MCF 10A (cell line): ENCODE measurements around the gene PLIN5. TPM values are rescaled to one million over a fixed set of nuclear protein-coding genes. Genes with fewer than 3 reads are reported as not detected.
A peak's percentile ranks its signal among the peaks of the same experiment; 100 is the strongest.

Experiments
- Bru-seq: library from RNA; stranded (reverse); fragments of 400-500 nt; gene quantifications from one replicate; lab custom pipeline; 2021; lab: Mats Ljungman, UMichigan
- BruChase-seq, 2 experiments: library from RNA; stranded (reverse); fragments of 400-500 nt; gene quantifications; one replicate each; lab custom pipeline; 2021; lab: Mats Ljungman, UMichigan
- BruUV-seq: library from RNA; stranded (reverse); fragments of 400-500 nt; replicated peaks from 2 replicates; lab custom pipeline; 2021; lab: Mats Ljungman, UMichigan
- CTCF ChIA-PET: fragments of 300-600 bp; sonication (Branson Sonifier 250); formaldehyde crosslinking; extraction: SDS; loops from one replicate; lab custom pipeline; 2021; ENCODE audit warnings: antibody characterized with exemption, inconsistent platforms; lab: Yijun Ruan, JAX
- POLR2A ChIA-PET: fragments of 300-600, 350-650 bp; sonication (Branson Sonifier 250); formaldehyde crosslinking; extraction: SDS; loops from one replicate; lab custom pipeline; 2020; ENCODE audit warnings: antibody characterized with exemption, inconsistent platforms; lab: Yijun Ruan, JAX
- DNase-seq: peaks from one replicate; pipeline ENCODE4 v3.0.0-alpha.2; 2018; ENCODE audit not compliant: unreplicated experiment
- H3K27ac Mint-ChIP-seq: one replicate; pipeline ENCODE4 v1.8.0; 2022; ENCODE audit warnings: mild to moderate bottlenecking, low read depth, mixed read lengths; ENCODE audit not compliant: unreplicated experiment
- H3K27me3 Mint-ChIP-seq: one replicate; pipeline ENCODE4 v1.8.0; 2022; ENCODE audit warnings: mixed read lengths; ENCODE audit not compliant: insufficient read depth, unreplicated experiment
- H3K36me3 Mint-ChIP-seq: one replicate; pipeline ENCODE4 v1.8.0; 2022; ENCODE audit warnings: mild to moderate bottlenecking, moderate library complexity, mixed read lengths; ENCODE audit not compliant: insufficient read depth, unreplicated experiment
- H3K4me1 Mint-ChIP-seq: one replicate; pipeline ENCODE4 v1.8.0; 2022; ENCODE audit warnings: mixed read lengths; ENCODE audit not compliant: insufficient read depth, unreplicated experiment
- H3K4me3 Mint-ChIP-seq: one replicate; pipeline ENCODE4 v1.8.0; 2022; ENCODE audit warnings: mild to moderate bottlenecking, moderate library complexity, mixed read lengths; ENCODE audit not compliant: unreplicated experiment
- H3K9me3 Mint-ChIP-seq: one replicate; pipeline ENCODE4 v1.8.0; 2022; ENCODE audit warnings: mixed read lengths; ENCODE audit not compliant: unreplicated experiment
- intact Hi-C: fragments of 100-400 bp; cut with micrococcal nuclease; formaldehyde crosslinking; loops from 2 replicates; pipeline ENCODE4 v1.14.1; 2022
- long read RNA-seq: library from polyadenylated mRNA; stranded (forward); transcript quantifications from one replicate; pipeline ENCODE4 v2.0.0, GENCODE V29; 2022
- total RNA-seq: library from RNA; stranded (reverse); gene quantifications from 2 replicates; pipeline ENCODE4 v1.2.3, GENCODE V29; 2022
- TF ChIP-seq, protein P1 (sequence below): fragments of 200-600 bp; IDR thresholded peaks from one replicate; pipeline ENCODE4 v1.8.0; 2022; ENCODE audit warnings: antibody characterized with exemption, mild to moderate bottlenecking; ENCODE audit not compliant: unreplicated experiment

Gene PLIN5, protein sequence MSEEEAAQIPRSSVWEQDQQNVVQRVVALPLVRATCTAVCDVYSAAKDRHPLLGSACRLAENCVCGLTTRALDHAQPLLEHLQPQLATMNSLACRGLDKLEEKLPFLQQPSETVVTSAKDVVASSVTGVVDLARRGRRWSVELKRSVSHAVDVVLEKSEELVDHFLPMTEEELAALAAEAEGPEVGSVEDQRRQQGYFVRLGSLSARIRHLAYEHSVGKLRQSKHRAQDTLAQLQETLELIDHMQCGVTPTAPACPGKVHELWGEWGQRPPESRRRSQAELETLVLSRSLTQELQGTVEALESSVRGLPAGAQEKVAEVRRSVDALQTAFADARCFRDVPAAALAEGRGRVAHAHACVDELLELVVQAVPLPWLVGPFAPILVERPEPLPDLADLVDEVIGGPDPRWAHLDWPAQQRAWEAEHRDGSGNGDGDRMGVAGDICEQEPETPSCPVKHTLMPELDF
- total RNA-seq = not detected in 2 replicates
- percentile 0 among the genes with signal in this experiment for Bru-seq, nascent RNA
- BruChase-seq, experiment 1, labeled RNA remaining after a 6-hour chase = not detected
- not detected for BruChase-seq, experiment 2, labeled RNA remaining after a 2-hour chase
- long read RNA-seq = 0 reads

DNA sequence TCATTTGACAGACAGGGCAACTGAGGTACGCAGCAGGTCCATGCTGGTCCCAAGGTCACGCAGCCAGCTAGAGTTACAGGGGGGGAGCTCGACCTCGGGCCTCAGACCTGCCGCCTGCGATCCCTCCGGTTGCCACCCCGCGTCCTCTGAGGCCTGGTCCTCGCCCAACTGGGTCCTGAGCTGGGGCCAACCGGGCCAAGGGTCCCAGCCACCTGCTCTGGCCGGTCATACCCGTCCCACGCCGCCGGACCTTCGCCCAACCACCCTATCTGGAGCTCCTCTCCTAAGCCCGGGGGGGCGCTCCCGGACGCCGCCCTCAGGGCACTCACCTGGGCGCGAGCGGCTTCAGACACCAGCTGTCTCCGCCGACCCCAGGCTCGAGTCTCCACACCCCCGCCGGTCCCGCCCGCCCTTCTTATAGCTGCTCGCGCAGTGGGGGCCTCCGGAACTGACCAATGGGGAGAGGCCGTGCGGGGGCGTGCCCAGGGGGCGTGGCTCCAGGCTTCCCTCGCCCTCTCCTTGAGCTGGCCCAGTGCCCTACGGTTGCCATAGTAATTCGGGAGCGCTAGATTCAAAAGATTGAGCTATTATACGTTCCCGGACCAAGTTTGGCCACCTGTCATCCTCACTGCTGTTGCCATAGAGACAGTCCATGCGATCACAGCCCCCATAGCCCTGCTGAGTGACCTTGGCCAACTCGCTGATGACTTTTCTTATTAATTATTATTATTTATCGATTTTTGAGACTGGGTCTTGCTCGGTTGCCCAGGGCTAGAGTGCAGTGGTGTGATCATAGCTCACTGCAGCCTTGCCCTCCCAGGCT is at the start of gene PLIN5:
TSS of gene PLIN5 (minus strand) at position 389 of the 823 bp plus-strand sequence. CDS start 1,150 bp downstream, outside the sequence.
- POLR2A ChIA-PET = interaction anchor here (0.7 to 0.9 kb wide), 2 partner anchors 14 to 1333 kb away, joined by 3 read pairs; no protein-coding TSS in a partner anchor
- no peaks in the 10 kb centered on the region for H3K9me3 Mint-ChIP-seq
- CTCF ChIA-PET = interaction anchor here (0.5 to 3.8 kb wide), 8 partner anchors 10 to 1720 kb away, joined by 3 to 51 read pairs (median 3); no protein-coding TSS in a partner anchor
- DNase-seq = peak; percentile 32
- peaks cover 4% of the 10 kb centered on the region for H3K27me3 Mint-ChIP-seq
- BruUV-seq = no TSS peak
- intact Hi-C loops = no loop called here
- no peak within 1 kb of the TSS for H3K27ac Mint-ChIP-seq
- no peaks in the 10 kb centered on the region for H3K4me1 Mint-ChIP-seq
- no peak within 1 kb of the TSS for H3K4me3 Mint-ChIP-seq
- H3K36me3 Mint-ChIP-seq = no peaks in the 10 kb centered on the region
- TF ChIP-seq, protein P1, sequence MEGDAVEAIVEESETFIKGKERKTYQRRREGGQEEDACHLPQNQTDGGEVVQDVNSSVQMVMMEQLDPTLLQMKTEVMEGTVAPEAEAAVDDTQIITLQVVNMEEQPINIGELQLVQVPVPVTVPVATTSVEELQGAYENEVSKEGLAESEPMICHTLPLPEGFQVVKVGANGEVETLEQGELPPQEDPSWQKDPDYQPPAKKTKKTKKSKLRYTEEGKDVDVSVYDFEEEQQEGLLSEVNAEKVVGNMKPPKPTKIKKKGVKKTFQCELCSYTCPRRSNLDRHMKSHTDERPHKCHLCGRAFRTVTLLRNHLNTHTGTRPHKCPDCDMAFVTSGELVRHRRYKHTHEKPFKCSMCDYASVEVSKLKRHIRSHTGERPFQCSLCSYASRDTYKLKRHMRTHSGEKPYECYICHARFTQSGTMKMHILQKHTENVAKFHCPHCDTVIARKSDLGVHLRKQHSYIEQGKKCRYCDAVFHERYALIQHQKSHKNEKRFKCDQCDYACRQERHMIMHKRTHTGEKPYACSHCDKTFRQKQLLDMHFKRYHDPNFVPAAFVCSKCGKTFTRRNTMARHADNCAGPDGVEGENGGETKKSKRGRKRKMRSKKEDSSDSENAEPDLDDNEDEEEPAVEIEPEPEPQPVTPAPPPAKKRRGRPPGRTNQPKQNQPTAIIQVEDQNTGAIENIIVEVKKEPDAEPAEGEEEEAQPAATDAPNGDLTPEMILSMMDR = no peak

DNA sequence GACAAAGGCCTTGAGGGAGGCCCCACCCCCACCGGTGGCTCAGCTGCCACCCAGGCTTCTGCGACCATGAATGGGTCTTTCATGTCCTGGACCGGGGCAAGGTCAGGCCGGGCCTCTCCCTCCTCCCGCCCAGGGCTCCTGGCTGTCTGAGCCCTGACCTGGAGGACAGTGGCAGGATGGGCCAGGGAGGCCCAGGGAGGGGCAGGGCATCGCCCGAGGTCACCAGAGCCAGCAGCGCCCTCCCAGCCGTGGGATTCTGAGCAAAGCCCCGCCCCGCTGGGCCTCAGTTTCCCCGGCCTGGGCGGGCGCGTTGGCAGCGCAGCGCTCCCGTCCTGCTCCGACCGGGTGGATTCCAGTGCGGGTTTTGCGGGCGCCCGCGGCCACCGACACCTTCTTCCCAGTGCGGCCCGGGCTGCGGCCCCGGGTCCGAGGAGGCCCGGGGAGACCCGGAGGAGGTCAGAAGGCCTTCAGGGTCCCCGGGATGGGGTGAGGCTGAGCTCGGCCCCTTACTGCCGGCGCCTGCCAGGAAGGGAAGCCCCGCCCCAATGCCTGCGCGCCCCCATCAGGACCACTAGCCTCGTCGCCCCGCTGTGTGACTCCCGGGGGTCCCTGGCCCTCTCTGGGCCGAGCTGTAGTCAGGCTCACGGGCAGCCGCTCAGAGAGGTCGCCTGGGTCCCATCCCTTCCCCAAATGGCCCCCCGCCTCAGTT is 49.1 kb upstream of the PLIN5 start:
- H3K4me3 Mint-ChIP-seq = peak overlapping the region; percentile 16
- POLR2A ChIA-PET = interaction anchor here (0.9 kb wide), 1 partner anchor 10 kb away, joined by 4 read pairs; no protein-coding TSS in a partner anchor
- CTCF ChIA-PET = interaction anchor here (0.6 to 1.5 kb wide), 3 partner anchors 8 to 49 kb away, joined by 3 read pairs; no protein-coding TSS in a partner anchor

DNA sequence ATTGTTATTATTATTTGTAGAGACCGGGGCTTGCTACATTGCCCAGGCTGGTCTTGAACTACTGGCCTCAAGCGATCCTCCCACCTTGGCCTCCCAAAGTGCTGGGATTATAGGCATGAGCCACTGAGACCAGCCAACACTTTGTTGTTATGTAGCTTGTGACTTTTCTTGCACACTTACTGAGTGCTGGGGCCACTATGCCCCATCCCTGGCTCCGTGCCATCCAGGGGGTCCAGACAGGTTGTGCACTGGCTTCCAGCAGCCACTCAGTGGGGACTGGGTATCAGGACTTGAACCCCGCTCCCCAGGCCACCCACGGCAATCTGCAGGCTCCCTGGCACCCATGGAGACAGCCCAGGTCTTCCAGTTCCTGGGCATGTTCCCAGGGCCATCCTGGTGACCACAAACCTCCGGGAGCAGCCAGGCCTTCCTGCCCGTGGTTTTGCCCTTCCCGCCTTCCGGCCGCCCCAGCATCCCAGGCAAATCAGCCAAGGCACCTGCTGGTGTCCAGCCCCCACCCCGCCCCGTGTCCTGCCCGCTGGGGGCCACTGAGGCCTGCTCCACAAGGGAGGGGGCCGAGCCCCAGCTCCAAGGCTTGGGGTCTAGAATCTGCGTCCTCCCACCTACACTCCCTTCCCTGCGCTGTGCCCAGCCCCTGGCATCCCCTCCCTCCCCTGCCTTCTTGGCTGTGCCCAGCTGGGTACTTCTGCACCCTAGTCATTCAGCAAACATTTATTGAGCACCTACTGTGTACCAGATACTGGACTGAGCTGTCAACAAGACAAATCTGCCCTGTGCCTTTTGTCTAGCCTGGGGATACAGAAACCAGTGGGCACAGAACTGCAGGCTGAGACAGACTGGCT is 48.2 kb upstream of the PLIN5 start:
- ChIA-PET CTCF (no interaction called here), POLR2A (no interaction called here)
- TF ChIP-seq, protein P1 = no peak
- H3K4me1 Mint-ChIP-seq = peaks cover 6% of the 10 kb centered on the region
- no peak overlapping the region for H3K4me3 Mint-ChIP-seq
- H3K9me3 Mint-ChIP-seq = no peaks in the 10 kb centered on the region
- H3K27me3 Mint-ChIP-seq = peaks cover 11% of the 10 kb centered on the region
- H3K27ac Mint-ChIP-seq = no peak overlapping the region
- H3K36me3 Mint-ChIP-seq = no peaks in the 10 kb centered on the region
- intact Hi-C loops = no loop called here
- DNase-seq = peak; percentile 31
- BruUV-seq = no TSS peak

More for the DNA sequence above, 49.1 kb upstream of the PLIN5 start:
- H3K36me3 Mint-ChIP-seq = no peaks in the 10 kb centered on the region
- no peaks in the 10 kb centered on the region for H3K9me3 Mint-ChIP-seq
- peaks cover 6% of the 10 kb centered on the region for H3K4me1 Mint-ChIP-seq
- no TSS peak for BruUV-seq
- H3K27me3 Mint-ChIP-seq = peaks cover 11% of the 10 kb centered on the region
- intact Hi-C loops = no loop called here
- no peak overlapping the region for H3K27ac Mint-ChIP-seq
- DNase-seq = peak; percentile 44
- TF ChIP-seq, protein P1 = no peak
